Central memory CD4-positive, alpha-beta T cell (primary cell): ENCODE measurements around the gene SFTPA2.
"Not testable (repeated sequence)": the region's sequence is repeated elsewhere in the genome, so short reads cannot be mapped to it uniquely, and the experiment has no call there.

ENCODE experiments used
- DNase-seq: peaks from one replicate; pipeline ENCODE4 v3.0.0; 2022

Gene SFTPA2

GRCh38 chr10:79509934-79510508, 50.2 kb downstream of the SFTPA2 start:
- DNase-seq, result not testable (repeated sequence)

- not testable (repeated sequence) for DNase-seq
Measured at GRCh38 chr10:79509306-79509933, 50.8 kb downstream of the SFTPA2 start.

GRCh38 chr10:79508245-79508644, 52.0 kb downstream of the SFTPA2 start:
- DNase-seq, result not testable (repeated sequence)

- DNase-seq, result no peak
Measured at GRCh38 chr10:79507440-79508167, 52.6 kb downstream of the SFTPA2 start.
